22Rv1 (cell line): ENCODE data around the gene SEPTIN2.

Experiments
- ZFX ChIP-seq: fragments of 450-650 bp; IDR thresholded peaks from 2 replicates; pipeline ENCODE4 v1.6.1; 2017; ENCODE audit warnings: antibody characterized with exemption, borderline replicate concordance
- TF ChIP-seq, protein P1 (sequence below): fragments of 450-650 bp; IDR thresholded peaks from 2 replicates; pipeline ENCODE4 v1.5.1; 2017; ENCODE audit warnings: mild to moderate bottlenecking

DNA sequence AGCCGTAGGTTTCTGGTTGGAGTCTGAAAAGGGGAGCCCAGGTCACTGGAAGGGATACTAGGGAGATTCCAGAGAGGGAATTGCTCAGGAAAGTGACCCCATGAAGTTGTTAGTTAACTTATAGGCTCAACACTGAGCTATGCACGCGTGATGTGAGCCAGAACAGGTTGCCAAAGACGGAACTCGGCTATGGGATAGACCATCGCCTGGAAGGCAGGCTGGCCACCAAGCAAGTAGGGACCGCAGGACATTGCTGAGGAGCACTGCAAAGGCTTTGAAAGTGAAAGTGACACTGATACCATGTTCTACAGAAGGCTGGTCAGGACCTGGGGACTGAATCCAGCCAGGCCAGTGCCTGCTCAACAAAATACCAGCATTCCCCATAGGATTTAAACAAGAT is 47.7 kb downstream of the SEPTIN2 start:
- TF ChIP-seq, protein P1, sequence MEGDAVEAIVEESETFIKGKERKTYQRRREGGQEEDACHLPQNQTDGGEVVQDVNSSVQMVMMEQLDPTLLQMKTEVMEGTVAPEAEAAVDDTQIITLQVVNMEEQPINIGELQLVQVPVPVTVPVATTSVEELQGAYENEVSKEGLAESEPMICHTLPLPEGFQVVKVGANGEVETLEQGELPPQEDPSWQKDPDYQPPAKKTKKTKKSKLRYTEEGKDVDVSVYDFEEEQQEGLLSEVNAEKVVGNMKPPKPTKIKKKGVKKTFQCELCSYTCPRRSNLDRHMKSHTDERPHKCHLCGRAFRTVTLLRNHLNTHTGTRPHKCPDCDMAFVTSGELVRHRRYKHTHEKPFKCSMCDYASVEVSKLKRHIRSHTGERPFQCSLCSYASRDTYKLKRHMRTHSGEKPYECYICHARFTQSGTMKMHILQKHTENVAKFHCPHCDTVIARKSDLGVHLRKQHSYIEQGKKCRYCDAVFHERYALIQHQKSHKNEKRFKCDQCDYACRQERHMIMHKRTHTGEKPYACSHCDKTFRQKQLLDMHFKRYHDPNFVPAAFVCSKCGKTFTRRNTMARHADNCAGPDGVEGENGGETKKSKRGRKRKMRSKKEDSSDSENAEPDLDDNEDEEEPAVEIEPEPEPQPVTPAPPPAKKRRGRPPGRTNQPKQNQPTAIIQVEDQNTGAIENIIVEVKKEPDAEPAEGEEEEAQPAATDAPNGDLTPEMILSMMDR: no peak
- no peak for TF ChIP-seq ZFX
